Vagina (tissue), 2 donors: ENCODE measurements around the gene RGL2. TPM values are rescaled to one million over a fixed set of nuclear protein-coding genes. Genes with fewer than 3 reads are reported as not detected.

Experiments
- DNase-seq, 2 donors: peaks; one replicate each; pipeline ENCODE4 v3.0.0-alpha.2; 2017; ENCODE audit errors: extremely low spot score in 2 of 2
- H3K27ac ChIP-seq: fragments of 200-600 bp; sonication (generic); one replicate; pipeline ENCODE4 v1.5.1; 2019
- H3K27me3 ChIP-seq: fragments of 200-600 bp; sonication (generic); one replicate; pipeline ENCODE4 v1.5.1; 2019
- H3K36me3 ChIP-seq, 2 donors: fragments of 200-600 bp; sonication (generic); one replicate each; pipeline ENCODE4 v1.5.1; 2017 to 2019
- H3K4me1 ChIP-seq: fragments of 200-600 bp; sonication (generic); one replicate; pipeline ENCODE4 v1.5.1; 2019
- H3K4me3 ChIP-seq, 2 donors: fragments of 200-600 bp; sonication (generic); 1 replicate in 1 of 2; 2 replicates in 1 of 2; pipeline ENCODE4 v1.5.1; 2016 to 2019
- H3K9me3 ChIP-seq: fragments of 200-600 bp; sonication (generic); one replicate; pipeline ENCODE4 v1.5.1; 2019
- CTCF ChIP-seq, 3 experiments: fragments of 450-650 bp in 2 of 3; fragments of 200-600 bp in 1 of 3; sonication (generic) in 1 of 3; IDR thresholded peaks; one replicate each; pipeline ENCODE4 v1.5.1; 2017 to 2019; ENCODE audit warnings: antibody characterized with exemption in 3 of 3, mild to moderate bottlenecking in 2 of 3, moderate library complexity in 2 of 3
- POLR2A ChIP-seq, 2 donors: fragments of 450-650 bp; IDR thresholded peaks; one replicate each; pipeline ENCODE4 v1.6.1; 2017; ENCODE audit warnings: antibody characterized with exemption in 2 of 2, mild to moderate bottlenecking in 2 of 2, moderate library complexity in 2 of 2
- POLR2AphosphoS5 ChIP-seq, 2 donors: sonication (generic); formaldehyde crosslinking; IDR thresholded peaks; one replicate each; pipeline ENCODE4 v1.9.0; 2017; ENCODE audit warnings: antibody characterized with exemption in 2 of 2, mild to moderate bottlenecking in 2 of 2, low read depth in 1 of 2; ENCODE audit not compliant: insufficient read depth in 1 of 2
- intact Hi-C: fragments of 100-400 bp; cut with DNase I; formaldehyde crosslinking; loops from one replicate; pipeline ENCODE4 v1.15.1; 2023
- total RNA-seq: library from RNA; depleted of rRNA; stranded (reverse); fragments of >200 nt; gene quantifications from one replicate; pipeline ENCODE4 v1.2.3, GENCODE V29; 2016

The RGL2 gene
- total RNA-seq, 1 donor from 2014 or later = 41.5 TPM

GRCh38 chr6:33333666-33334065 lies 34.9 kb upstream of the RGL2 start:
- DNase-seq = no peak
- no peaks in the 10 kb centered on the region for H3K4me1 ChIP-seq
- no peak for TF ChIP-seq POLR2A (IDR thresholded peaks at IDR 0.05)
- TF ChIP-seq POLR2AphosphoS5 (IDR thresholded peaks at IDR 0.05; ENCODE audit: insufficient read depth in 1 of 2, low read depth in 1 of 2) = no peak
- TF ChIP-seq CTCF (IDR thresholded peaks at IDR 0.05) = no peak
- H3K27ac ChIP-seq = no peak overlapping the region
- H3K36me3 ChIP-seq = no peaks in the 10 kb centered on the region
- no peaks in the 10 kb centered on the region for H3K27me3 ChIP-seq
- H3K9me3 ChIP-seq = no peaks in the 10 kb centered on the region
- H3K4me3 ChIP-seq = no peak overlapping the region
- intact Hi-C loops = no loop called here

GRCh38 chr6:33330736-33331135 lies 32.0 kb upstream of the RGL2 start:
- no peaks in the 10 kb centered on the region for H3K27me3 ChIP-seq
- no peaks in the 10 kb centered on the region for H3K4me1 ChIP-seq
- H3K4me3 ChIP-seq = no peak overlapping the region
- TF ChIP-seq POLR2AphosphoS5 (IDR thresholded peaks at IDR 0.05; ENCODE audit: insufficient read depth in 1 of 2, low read depth in 1 of 2) = no peak
- TF ChIP-seq CTCF (IDR thresholded peaks at IDR 0.05) = no peak
- no peak for TF ChIP-seq POLR2A (IDR thresholded peaks at IDR 0.05)
- H3K9me3 ChIP-seq = no peaks in the 10 kb centered on the region
- no peaks in the 10 kb centered on the region for H3K36me3 ChIP-seq
- DNase-seq = no peak
- intact Hi-C loops = no loop called here
- H3K27ac ChIP-seq = no peak overlapping the region

- no peaks in the 10 kb centered on the region for H3K27me3 ChIP-seq
- no peak for DNase-seq
- no peaks in the 10 kb centered on the region for H3K36me3 ChIP-seq
- peaks cover 2% of the 10 kb centered on the region for H3K4me1 ChIP-seq
- TF ChIP-seq CTCF (IDR thresholded peaks at IDR 0.05) (no peak), POLR2A (IDR thresholded peaks at IDR 0.05) (no peak), POLR2AphosphoS5 (IDR thresholded peaks at IDR 0.05; ENCODE audit: insufficient read depth in 1 of 2, low read depth in 1 of 2) (no peak)
- no peak overlapping the region for H3K4me3 ChIP-seq
- no peaks in the 10 kb centered on the region for H3K9me3 ChIP-seq
- no peak overlapping the region for H3K27ac ChIP-seq
- intact Hi-C loops = no loop called here
Observed at GRCh38 chr6:33329058-33329457, 30.3 kb upstream of the RGL2 start.

- H3K9me3 ChIP-seq = no peaks in the 10 kb centered on the region
- peak overlapping the region; percentile 90 for H3K27ac ChIP-seq
- DNase-seq = no peak
- peak overlapping the region in 1 of 2 donors; percentile 92 for H3K4me3 ChIP-seq
- no peaks in the 10 kb centered on the region for H3K27me3 ChIP-seq
- peaks cover 40% of the 10 kb centered on the region for H3K4me1 ChIP-seq
- TF ChIP-seq CTCF (IDR thresholded peaks at IDR 0.05) (no peak), POLR2A (IDR thresholded peaks at IDR 0.05) (no peak), POLR2AphosphoS5 (IDR thresholded peaks at IDR 0.05; ENCODE audit: insufficient read depth in 1 of 2, low read depth in 1 of 2) (no peak)
- peaks cover 0 to 20% of the 10 kb centered on the region in 2 donors for H3K36me3 ChIP-seq
- intact Hi-C loops = no loop called here
Observed at GRCh38 chr6:33324125-33324524, 25.4 kb upstream of the RGL2 start.

GRCh38 chr6:33323623-33323948 lies 24.8 kb upstream of the RGL2 start:
- TF ChIP-seq POLR2A (IDR thresholded peaks at IDR 0.05) = no peak
- TF ChIP-seq CTCF (IDR thresholded peaks at IDR 0.05) = no peak
- no peak for TF ChIP-seq POLR2AphosphoS5 (IDR thresholded peaks at IDR 0.05; ENCODE audit: insufficient read depth in 1 of 2, low read depth in 1 of 2)
- H3K4me1 ChIP-seq = peaks cover 44% of the 10 kb centered on the region
- DNase-seq = no peak
- H3K9me3 ChIP-seq = no peaks in the 10 kb centered on the region
- no peaks in the 10 kb centered on the region for H3K27me3 ChIP-seq
- peaks cover 0 to 25% of the 10 kb centered on the region in 2 donors for H3K36me3 ChIP-seq
- intact Hi-C loops = no loop called here
- H3K4me3 ChIP-seq = peak overlapping the region; percentile 72 to 92
- peak overlapping the region; percentile 90 for H3K27ac ChIP-seq
